Left ventricle myocardium inferior (tissue), 1 donor: Measurements from ENCODE around the gene CCNO. TPM values are rescaled to one million over a fixed set of nuclear protein-coding genes. Genes with fewer than 3 reads are reported as not detected.

Experiments used
- DNase-seq: peaks from one replicate; pipeline ENCODE4 v3.0.0-alpha.2; 2020
- H3K27ac ChIP-seq: fragments of 200-600 bp; replicated peaks from 2 replicates; pipeline ENCODE4 v1.8.0; 2021
- H3K27me3 ChIP-seq: fragments of 200-600 bp; 2 replicates; pipeline ENCODE4 v1.8.0; 2021; ENCODE audit warnings: low read depth
- H3K36me3 ChIP-seq: fragments of 200-600 bp; 2 replicates; pipeline ENCODE4 v1.8.0; 2021
- H3K4me1 ChIP-seq: fragments of 200-600 bp; 2 replicates; pipeline ENCODE4 v1.8.0; 2021
- H3K4me3 ChIP-seq: fragments of 200-600 bp; 2 replicates; pipeline ENCODE4 v1.8.0; 2021; ENCODE audit warnings: mild to moderate bottlenecking, moderate library complexity
- H3K9me3 ChIP-seq: fragments of 200-600 bp; replicated peaks from 2 replicates; pipeline ENCODE4 v1.8.0; 2021
- intact Hi-C: fragments of 100-400 bp; cut with micrococcal nuclease; formaldehyde crosslinking; loops from one replicate; pipeline ENCODE4 v1.11.0; 2022
- long read RNA-seq: library from polyadenylated mRNA; unstranded; transcript quantifications from one replicate; pipeline ENCODE4 v2.0.0, GENCODE V29; 2021
- total RNA-seq: library from RNA; stranded (reverse); fragmentation: NEBNext Ultra II Directional; extraction: Animal tissue kit (Norgen Biotek cat#: 25700); gene quantifications from one replicate; pipeline ENCODE4 v1.2.1, GENCODE V29; 2021
- TF ChIP-seq, protein P1 (sequence below): fragments of 200-600 bp; IDR thresholded peaks from 2 replicates; pipeline ENCODE4 v1.8.0; 2021; ENCODE audit warnings: antibody characterized with exemption, mild to moderate bottlenecking, borderline replicate concordance
- donor health status: DM: no; HTN: yes; CAD: no; lungs with severe emphysema.

Gene CCNO, protein sequence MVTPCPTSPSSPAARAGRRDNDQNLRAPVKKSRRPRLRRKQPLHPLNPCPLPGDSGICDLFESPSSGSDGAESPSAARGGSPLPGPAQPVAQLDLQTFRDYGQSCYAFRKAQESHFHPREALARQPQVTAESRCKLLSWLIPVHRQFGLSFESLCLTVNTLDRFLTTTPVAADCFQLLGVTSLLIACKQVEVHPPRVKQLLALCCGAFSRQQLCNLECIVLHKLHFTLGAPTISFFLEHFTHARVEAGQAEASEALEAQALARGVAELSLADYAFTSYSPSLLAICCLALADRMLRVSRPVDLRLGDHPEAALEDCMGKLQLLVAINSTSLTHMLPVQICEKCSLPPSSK
- not detected for total RNA-seq
- long read RNA-seq, partial matches to known transcripts = 1 of 1 reads
- long read RNA-seq, other reads (novel, unspliced or antisense) = 0 of 1 reads

DNA sequence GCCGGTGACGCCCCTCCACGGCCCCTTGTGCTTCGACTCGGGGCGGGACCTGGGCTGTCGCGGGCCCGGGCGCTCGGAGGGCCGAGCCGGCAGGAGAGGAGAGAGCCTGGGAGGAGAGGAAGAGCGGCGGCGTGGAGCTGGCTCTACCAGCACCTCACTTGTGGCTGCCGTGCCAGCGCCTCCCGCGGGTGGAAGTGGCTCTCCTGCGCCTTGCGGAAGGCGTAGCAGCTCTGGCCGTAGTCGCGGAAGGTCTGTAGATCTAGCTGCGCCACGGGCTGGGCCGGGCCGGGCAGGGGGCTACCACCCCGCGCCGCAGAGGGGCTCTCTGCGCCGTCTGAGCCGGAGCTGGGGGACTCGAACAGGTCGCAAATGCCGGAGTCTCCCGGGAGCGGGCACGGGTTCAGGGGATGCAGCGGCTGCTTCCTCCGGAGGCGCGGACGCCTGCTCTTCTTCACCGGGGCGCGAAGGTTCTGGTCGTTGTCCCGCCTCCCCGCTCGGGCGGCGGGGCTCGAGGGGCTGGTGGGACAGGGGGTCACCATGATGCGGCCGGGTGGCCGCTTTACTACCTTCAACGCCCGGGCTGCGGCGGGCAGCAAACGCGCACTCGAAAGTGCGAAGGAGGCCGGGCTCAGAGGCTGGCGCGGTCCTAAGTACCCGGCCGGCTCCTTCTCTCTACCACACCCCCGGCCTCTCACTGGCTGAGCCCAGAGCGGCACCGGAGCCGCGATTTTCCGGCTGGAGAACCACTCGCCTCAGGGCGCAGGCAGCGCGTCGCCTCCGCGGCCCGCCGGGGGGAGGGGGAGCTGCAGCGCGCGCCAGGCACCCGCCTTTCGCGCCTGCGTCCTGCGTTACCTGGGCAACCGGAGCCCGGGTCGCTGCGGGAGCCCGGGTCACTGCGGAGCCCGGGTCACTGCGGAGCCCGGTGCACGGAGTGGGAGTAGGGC, at the start of gene CCNO:
Gene CCNO, minus strand, starts transcription at position 624 of the 944 bp plus-strand sequence. Its CDS starts 85 bp downstream, at position 539.
- peak; percentile 50 for DNase-seq
- intact Hi-C loops = no loop called here
- H3K9me3 ChIP-seq = no peaks in the 10 kb centered on the region
- H3K36me3 ChIP-seq = no peaks in the 10 kb centered on the region
- peaks cover 40% of the 10 kb centered on the region for H3K4me1 ChIP-seq
- peaks cover 99% of the 10 kb centered on the region for H3K27me3 ChIP-seq
- TF ChIP-seq, protein P1, sequence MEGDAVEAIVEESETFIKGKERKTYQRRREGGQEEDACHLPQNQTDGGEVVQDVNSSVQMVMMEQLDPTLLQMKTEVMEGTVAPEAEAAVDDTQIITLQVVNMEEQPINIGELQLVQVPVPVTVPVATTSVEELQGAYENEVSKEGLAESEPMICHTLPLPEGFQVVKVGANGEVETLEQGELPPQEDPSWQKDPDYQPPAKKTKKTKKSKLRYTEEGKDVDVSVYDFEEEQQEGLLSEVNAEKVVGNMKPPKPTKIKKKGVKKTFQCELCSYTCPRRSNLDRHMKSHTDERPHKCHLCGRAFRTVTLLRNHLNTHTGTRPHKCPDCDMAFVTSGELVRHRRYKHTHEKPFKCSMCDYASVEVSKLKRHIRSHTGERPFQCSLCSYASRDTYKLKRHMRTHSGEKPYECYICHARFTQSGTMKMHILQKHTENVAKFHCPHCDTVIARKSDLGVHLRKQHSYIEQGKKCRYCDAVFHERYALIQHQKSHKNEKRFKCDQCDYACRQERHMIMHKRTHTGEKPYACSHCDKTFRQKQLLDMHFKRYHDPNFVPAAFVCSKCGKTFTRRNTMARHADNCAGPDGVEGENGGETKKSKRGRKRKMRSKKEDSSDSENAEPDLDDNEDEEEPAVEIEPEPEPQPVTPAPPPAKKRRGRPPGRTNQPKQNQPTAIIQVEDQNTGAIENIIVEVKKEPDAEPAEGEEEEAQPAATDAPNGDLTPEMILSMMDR = no peak
- peak within 1 kb of the TSS; percentile 73 for H3K4me3 ChIP-seq
- H3K27ac ChIP-seq = no peak within 1 kb of the TSS

DNA sequence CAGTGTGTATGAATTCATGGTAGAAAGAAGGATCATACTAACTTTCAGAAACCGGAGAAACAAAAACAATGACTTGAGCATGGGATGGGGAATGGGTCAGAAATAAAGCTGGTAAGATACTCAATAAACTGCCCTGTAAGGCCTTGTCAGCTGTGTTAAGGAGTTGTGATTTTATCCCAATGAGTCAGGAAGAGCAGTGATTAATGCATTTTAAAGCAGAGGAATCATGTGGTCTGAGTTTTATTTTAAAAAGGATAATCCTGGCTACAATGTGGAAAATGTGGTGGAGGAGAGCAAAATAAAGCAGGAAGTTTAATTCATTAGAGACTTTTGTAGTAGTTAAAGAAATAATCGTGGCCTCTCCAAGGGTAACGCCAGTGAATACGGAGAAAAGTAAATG, 45.4 kb upstream of the CCNO start:
- Histone ChIP-seq H3K4me1 (no peaks in the 10 kb centered on the region), H3K9me3 (no peaks in the 10 kb centered on the region), H3K27ac (no peak overlapping the region), H3K36me3 (peaks cover 99% of the 10 kb centered on the region), H3K27me3 (no peaks in the 10 kb centered on the region), H3K4me3 (no peak overlapping the region)
- intact Hi-C loops = no loop called here
- TF ChIP-seq, protein P1 = no peak
- DNase-seq = no peak

DNA sequence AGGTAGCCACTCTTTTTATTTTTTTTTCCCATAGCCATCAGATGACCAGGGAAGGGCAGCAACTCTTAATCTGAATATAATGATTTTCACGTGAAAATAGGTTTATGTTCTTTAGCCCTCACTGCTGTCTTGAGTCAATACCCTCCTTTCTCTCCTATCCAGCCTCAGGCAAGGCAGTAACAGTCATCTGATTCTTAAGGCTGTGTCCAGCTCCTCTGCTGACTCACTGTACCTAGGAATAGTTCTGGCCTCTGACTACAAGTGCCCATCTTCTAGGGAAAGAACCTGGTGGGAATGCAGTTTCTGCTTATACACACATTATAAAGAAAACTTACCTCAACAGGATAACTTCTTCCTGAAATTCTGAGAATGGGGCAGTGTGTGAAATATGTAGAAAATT, 43.4 kb upstream of the CCNO start:
- Histone ChIP-seq H3K4me1 (no peaks in the 10 kb centered on the region), H3K27me3 (no peaks in the 10 kb centered on the region), H3K9me3 (no peaks in the 10 kb centered on the region), H3K27ac (no peak overlapping the region), H3K36me3 (peaks cover 100% of the 10 kb centered on the region), H3K4me3 (no peak overlapping the region)
- intact Hi-C loops = no loop called here
- TF ChIP-seq, protein P1 = no peak
- no peak for DNase-seq

DNA sequence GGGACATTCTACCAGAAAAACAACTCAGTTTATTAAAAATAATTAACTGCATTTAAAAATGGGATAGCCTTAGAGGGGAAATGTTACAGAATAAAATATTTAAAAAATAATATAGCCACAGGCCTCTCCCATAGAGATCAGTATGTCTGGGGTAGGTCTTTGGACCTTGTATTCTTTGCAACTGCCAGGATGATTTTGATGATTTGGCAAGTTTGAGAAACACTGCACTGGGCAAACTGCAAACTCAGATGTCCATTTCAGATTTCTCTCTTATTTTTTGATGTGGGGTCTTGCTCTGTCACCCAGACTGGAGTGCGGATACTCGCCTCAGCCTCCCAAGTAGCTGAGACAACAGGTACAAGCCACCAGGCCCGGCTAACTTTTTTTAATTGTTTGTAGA, 24.9 kb upstream of the CCNO start:
- intact Hi-C loops = no loop called here
- Histone ChIP-seq H3K9me3 (no peaks in the 10 kb centered on the region), H3K27me3 (no peaks in the 10 kb centered on the region), H3K27ac (no peak overlapping the region), H3K36me3 (peaks cover 97% of the 10 kb centered on the region), H3K4me3 (no peak overlapping the region), H3K4me1 (no peaks in the 10 kb centered on the region)
- TF ChIP-seq, protein P1 = no peak
- no peak for DNase-seq

DNA sequence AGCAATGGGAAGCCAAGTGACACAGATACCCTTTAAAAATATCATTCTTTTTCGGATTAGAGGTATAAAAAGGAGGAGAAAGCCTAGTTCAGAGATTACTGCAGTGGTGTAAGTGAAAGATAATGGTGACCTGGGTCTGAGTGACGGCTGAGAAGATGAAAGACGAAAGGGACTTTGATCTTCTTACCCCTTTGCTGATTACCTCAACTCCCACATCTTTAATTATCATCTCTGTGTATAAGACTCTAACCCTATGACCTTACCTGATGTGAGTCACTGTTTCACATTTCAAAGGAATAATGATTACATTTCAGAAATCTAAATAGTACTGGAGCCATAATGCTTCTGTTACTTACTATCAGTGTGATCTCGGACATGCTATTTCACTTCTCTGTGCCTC, 21.4 kb upstream of the CCNO start:
- Histone ChIP-seq H3K9me3 (no peaks in the 10 kb centered on the region), H3K27ac (no peak overlapping the region), H3K36me3 (peaks cover 61% of the 10 kb centered on the region), H3K27me3 (no peaks in the 10 kb centered on the region), H3K4me1 (no peaks in the 10 kb centered on the region), H3K4me3 (no peak overlapping the region)
- TF ChIP-seq, protein P1 = no peak
- DNase-seq = no peak
- intact Hi-C loops = no loop called here
